ENCODE measurements around the gene SPNS2.

GRCh38 chr17:4569591-4569990, 70.9 kb downstream of the SPNS2 start:
- no peak for TF ChIP-seq POLR2A (IDR thresholded peaks at IDR 0.05)
- no peak for TF ChIP-seq POLR2AphosphoS5 (IDR thresholded peaks at IDR 0.05)
- no peak for TF ChIP-seq CTCF (IDR thresholded peaks at IDR 0.05)
